Mononuclear cell (primary cell): ENCODE data around the gene ZDHHC11B. TPM values are rescaled to one million over a fixed set of nuclear protein-coding genes. Genes with fewer than 3 reads are reported as not detected.
"Not testable (repeated sequence)": the region's sequence is repeated elsewhere in the genome, so short reads cannot be mapped to it uniquely, and the experiment has no call there.

ENCODE experiments used
- H3K27me3 ChIP-seq: 2 replicates; pipeline ENCODE4 v1.6.0; 2011; ENCODE audit warnings: low read length, control low read depth; ENCODE audit not compliant: insufficient read depth
- H3K4me1 ChIP-seq: 2 replicates; pipeline ENCODE4 v1.5.1; 2011; ENCODE audit warnings: mild to moderate bottlenecking, low read length, control low read depth; ENCODE audit not compliant: insufficient read depth
- H3K4me3 ChIP-seq: 2 replicates; pipeline ENCODE4 v1.5.1; 2011; ENCODE audit warnings: mild to moderate bottlenecking, low read length, moderate library complexity
- H3K9me3 ChIP-seq: 2 replicates; pipeline ENCODE4 v1.5.1; 2011; ENCODE audit warnings: low read depth, mild to moderate bottlenecking, control low read depth, low read length
- total RNA-seq: library from RNA; depleted of rRNA; stranded (reverse); fragments of >200 nt; gene quantifications from one replicate; pipeline ENCODE4 v1.2.3, GENCODE V29; 2012

ZDHHC11B gene
- total RNA-seq, 1 donor = 0.73 TPM

DNA sequence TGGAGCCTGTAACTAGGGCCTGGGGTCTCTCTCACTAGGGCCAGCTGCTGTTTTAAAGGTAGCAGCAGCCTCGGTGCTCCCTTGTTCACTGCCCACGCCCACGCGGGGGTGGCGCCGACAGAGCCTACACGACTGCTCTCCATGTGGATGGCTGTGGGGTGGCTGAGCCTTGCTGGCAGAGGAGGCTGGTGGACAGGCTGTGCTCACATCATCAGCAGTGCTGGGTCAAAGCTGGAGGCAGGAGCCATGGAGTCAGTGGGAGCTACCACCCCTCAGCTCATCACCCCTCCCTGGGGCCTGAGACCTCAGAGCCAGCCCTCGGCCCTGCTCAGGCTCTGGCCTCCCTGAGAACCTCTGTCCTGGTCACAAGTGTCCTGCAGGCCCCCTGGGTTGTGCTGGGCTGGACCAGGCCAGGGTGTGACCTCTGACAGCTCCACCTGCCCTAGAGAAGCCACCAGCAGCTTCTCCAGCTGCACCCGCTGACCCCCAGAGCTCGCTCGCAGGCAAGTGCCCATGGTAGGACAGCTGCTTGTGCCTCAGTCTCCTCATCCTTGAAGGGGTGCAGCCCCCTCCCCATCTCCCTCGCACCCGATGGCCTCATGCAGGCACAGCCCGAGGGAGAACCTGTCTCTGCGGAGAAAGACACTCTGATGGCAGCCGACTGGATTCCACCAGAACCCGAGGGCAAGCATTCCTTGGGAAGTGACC is 101.7 kb downstream of the ZDHHC11B start:
- not testable (repeated sequence) for H3K4me1 ChIP-seq, H3K4me3 ChIP-seq

DNA sequence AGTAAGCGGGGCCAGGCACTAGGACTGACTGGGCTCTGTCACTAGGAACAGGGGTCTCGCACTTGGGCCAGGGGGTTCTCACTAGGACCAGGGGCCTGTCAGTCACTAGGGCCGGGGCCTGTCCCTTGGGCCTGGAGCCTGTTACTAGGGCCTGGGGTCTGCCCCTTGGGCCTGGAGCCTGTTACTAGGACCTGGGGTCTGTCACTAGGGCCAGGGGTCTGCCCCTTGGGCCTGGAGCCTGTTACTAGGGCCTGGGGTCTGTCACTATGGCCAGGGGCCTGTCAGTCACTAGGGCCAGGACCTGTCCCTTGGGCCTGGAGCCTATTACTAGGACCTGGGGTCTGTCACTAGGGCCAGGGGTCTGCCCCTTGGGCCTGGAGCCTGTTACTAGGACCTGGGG is 102.3 kb downstream of the ZDHHC11B start:
- H3K27me3 ChIP-seq, H3K4me3 ChIP-seq, H3K4me1 ChIP-seq, H3K9me3 ChIP-seq: not testable (repeated sequence)

More for the DNA sequence above, 101.7 kb downstream of the ZDHHC11B start:
- H3K27me3 ChIP-seq, H3K9me3 ChIP-seq: not testable (repeated sequence)

DNA sequence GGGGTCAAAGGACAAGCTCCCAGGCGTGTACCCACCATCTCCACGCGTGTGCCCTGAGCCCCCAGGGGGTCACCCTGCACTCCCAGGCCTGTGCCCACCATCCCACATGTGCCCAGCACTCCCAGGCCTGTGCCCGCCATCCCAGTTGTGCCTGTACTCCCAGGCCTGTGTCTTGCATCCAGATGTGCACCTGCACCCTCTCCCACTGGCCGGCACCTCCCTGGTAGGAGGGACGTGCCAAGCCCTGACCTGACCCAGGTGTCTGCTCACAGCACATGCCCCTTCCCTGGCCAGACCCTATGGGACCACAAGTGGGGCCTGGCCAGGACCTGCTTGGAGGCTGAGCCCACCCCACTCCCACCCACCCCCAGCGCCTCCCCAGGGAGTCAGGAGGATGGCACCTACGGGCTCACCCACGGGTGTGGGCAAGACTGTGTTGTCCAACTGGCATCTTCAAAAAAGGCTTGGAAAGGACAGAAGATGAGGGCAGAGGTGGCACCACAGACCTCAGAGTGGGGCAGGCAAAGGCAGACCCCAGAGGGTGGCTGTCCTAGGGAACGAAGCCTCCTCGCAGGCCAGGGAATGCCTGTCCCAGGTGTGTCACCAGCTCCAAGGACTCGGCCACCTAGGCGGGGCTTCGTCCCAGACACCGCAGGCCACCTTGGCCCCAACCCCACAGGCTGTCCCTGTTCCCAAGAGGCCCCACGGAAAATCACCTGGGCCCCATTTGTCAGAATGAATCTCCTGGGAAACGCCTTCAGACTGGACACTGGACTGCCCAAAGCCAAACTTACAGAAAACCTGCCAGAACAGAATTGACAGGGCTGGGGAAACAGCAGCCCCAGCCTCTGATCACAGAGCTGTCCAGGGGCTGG is 103.0 kb downstream of the ZDHHC11B start:
- not testable (repeated sequence) for H3K27me3 ChIP-seq, H3K4me3 ChIP-seq, H3K9me3 ChIP-seq, H3K4me1 ChIP-seq

DNA sequence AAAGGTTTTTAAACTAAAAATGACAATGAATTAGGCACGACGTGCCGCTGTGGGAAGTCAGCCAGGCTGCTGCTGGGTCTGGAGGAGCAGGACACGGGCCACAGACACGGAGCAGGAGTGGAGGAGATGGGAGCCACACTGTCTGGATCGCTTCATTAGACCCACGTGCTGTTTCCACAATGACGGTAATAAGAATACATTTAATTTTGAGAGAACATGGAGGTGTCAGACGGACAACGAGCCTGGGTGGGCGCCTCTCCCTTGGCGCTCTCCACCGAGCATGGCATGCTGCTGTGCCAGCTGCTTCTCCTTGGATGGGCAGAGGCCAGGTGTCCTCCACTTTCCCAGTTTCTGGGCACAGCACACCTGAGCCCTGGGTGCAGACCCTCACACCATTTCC is 103.7 kb downstream of the ZDHHC11B start:
- H3K9me3 ChIP-seq, H3K4me3 ChIP-seq, H3K27me3 ChIP-seq: not testable (repeated sequence)

DNA sequence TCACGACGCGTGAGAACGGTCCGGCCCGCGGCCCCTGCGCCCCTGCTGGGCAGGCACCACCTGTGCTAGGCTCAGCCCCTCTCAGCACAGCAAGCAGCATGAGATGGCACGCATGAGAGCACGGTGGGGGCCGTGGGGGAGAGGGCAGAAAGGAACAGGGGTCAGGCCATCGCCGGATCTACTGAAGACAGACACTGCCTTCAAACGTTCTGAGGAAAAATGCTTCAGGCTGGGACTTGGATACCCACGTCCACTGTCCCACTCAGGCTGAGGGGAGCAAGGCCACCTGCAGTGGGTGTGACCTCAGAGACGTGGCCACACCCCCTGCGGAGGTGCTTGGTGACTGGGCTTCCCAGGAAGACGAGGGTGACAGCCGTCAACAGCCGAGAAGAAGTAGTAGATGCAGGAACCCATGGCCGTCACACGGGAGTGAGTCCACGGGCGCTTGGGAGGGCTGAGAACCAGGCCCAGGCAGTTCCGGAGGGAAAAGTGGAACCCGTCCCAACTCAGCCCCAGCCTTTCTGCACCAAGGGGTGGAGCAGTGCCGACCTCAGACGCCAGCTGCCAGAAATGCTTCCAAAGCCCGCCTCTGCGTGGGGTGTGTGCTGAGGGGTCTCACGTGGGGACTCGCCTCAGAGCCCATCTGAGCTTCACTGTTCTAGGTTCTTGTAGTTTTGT is 104.3 kb downstream of the ZDHHC11B start:
- H3K4me1 ChIP-seq, H3K4me3 ChIP-seq, H3K9me3 ChIP-seq, H3K27me3 ChIP-seq: not testable (repeated sequence)

More for the DNA sequence above, 103.7 kb downstream of the ZDHHC11B start:
- H3K4me1 ChIP-seq = not testable (repeated sequence)

DNA sequence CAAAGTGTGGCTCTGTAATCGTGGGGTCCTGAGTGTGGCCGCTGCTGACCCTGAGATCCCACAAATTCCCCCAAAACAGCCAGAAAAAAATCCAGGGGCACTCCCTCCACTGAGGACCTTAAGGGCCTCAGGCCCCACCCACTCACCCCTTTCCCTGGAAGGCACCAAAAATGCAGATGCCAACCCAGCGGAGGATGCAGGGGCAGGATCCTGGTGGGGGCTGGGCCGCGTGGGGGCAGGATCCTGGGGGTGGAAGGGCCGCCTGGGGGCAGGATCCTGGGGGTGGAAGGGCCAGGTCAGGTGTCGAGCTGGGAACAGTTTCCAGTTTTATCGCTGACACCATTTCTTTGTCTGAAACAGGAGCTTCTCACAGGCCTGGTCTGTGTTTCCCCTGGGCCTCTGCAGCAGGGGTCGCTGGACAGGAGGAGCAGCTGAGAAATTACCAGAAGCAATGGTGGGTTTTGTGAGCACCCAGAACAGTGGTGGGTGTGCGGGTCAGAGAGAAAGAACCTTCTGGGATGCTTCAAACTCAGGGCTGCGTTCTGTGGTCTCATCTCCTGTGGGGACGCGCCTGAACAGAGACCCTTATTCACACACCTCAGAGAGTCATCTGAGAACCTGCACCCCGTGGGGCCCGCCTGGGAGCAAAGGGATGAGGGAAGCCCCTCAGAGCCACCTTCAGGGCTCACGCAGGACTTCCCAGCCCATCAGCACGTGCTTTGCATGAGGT is 105.2 kb downstream of the ZDHHC11B start:
- not testable (repeated sequence) for H3K4me1 ChIP-seq, H3K9me3 ChIP-seq, H3K27me3 ChIP-seq, H3K4me3 ChIP-seq

DNA sequence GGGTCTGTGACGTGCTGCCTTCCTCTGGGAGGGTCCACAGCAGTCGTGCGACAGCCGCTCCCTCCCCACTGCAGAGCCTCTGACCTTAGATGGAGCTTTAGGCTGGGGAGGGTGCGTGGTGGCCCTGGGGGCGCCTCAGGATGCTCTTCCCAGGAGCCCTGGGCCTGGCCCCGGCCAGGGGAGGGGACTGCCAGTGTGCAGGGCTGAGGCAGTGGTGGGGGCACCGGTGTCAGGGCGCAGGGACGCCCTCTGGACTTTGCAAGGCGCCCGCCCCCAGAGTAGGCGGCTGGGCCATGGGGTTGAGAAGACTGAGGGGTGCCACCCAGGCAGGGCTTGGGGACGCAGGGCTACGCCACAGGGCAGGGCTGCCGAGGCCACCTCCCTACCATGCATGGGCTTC is 106.0 kb downstream of the ZDHHC11B start:
- H3K27me3 ChIP-seq, H3K9me3 ChIP-seq, H3K4me3 ChIP-seq, H3K4me1 ChIP-seq: not testable (repeated sequence)

DNA sequence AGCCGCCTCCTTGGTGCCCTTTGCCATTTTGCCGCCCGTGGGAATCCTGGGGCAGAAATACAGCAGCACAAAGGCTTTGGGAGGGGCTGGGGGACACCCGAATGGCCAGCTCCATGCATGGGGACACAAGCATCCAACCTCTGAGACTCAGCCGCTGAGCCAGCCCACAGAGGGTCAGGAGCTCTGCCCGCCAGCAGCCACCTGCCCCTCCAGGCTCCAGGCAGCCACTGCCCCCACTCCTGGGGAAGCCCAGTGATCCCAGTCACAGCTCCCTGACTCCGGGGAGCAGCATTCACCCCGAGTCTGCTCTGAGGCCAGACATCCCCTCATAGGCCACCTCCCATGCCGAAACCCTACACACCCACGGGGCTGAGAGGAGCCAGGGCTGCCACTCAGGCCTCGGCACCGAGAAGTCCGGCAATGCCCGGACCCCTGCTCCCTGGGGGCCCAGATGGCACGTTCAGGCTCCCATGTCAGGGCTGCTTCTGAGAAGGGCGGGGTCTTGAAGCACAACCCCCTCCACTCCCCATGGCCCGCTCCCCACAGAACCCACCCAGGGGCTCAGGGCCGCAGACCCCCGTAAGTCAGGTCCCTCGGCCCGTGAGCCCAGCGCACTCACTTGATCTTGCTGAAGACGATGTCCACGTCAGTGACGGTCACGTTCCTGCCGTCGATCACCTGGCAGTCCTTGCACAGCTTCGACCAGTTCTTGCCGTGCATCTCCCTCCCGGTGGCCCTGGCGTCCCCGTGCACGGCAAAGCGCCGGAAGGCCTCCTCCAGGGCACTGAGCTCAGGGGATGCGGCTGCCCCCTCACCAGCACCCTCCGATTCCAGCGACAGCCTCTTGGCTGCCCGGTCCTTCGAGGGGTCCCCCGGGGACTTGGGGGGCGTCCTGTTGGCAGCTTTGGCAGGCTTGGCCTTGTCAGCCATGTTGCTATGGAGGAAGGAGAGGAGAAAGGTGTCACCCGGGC is 107.1 kb downstream of the ZDHHC11B start:
- Histone ChIP-seq H3K9me3 (no peaks in the 10 kb centered on the region), H3K27me3 (no peaks in the 10 kb centered on the region), H3K4me1 (peaks cover 9% of the 10 kb centered on the region), H3K4me3 (no peak overlapping the region)

DNA sequence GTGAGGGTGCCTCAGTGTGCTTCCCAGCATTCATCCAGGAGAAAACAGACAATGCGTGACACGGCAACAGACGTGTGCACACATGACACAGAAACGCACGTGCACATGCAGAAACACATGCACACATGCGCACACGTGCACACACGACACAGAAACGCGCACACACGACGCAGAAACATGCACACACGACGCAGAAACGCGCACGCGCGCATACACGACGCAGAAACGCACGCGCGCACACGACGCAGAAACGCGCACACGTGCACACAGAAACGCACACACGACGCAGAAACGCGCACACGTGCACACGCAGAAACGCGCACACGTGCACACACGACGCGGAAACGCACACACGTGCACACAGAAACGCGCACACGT is 107.8 kb downstream of the ZDHHC11B start:
- no peaks in the 10 kb centered on the region for H3K9me3 ChIP-seq
- H3K27me3 ChIP-seq = no peaks in the 10 kb centered on the region
- no peak overlapping the region for H3K4me3 ChIP-seq
- H3K4me1 ChIP-seq = peaks cover 16% of the 10 kb centered on the region

DNA sequence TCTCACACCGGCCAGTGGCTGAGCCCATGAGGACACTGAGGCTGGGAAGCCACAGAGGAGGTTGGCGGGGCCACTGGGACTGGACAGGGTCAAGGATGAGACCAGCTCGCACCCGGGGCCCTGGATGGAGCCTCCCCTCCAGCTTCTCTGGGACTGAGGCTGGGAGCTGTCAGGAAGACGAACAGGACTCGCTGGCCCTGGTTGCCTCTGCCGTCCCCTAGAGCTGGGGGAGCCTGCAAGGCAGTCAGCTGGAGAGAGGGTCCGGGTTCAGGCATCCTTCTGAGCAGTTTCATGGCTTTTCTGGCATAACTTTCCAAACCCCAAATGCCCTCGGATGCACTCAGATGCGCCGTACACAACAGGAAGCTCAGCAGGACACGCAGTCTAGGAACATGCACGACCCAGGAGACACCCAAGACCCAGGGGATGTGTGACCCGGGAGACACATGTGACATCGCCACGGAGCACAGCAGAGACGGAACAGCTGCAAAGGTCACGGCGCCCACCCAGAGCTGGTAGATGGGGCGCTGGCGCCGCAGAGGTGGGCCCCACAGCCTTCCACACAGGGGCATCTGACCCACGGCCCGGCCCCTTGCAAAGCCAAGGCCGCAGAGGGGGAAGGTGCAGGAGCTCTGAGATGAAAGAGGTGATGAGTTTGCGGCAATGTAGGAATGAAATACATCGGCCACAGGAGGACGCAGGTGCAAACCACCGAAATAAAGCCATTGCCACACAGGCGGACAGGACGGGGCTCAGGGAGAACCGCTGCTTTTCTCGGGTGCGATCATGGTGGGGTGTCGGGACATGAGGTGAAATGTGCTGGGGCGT is 108.4 kb downstream of the ZDHHC11B start:
- Histone ChIP-seq H3K9me3 (no peaks in the 10 kb centered on the region), H3K4me3 (no peak overlapping the region), H3K4me1 (peaks cover 17% of the 10 kb centered on the region), H3K27me3 (no peaks in the 10 kb centered on the region)

DNA sequence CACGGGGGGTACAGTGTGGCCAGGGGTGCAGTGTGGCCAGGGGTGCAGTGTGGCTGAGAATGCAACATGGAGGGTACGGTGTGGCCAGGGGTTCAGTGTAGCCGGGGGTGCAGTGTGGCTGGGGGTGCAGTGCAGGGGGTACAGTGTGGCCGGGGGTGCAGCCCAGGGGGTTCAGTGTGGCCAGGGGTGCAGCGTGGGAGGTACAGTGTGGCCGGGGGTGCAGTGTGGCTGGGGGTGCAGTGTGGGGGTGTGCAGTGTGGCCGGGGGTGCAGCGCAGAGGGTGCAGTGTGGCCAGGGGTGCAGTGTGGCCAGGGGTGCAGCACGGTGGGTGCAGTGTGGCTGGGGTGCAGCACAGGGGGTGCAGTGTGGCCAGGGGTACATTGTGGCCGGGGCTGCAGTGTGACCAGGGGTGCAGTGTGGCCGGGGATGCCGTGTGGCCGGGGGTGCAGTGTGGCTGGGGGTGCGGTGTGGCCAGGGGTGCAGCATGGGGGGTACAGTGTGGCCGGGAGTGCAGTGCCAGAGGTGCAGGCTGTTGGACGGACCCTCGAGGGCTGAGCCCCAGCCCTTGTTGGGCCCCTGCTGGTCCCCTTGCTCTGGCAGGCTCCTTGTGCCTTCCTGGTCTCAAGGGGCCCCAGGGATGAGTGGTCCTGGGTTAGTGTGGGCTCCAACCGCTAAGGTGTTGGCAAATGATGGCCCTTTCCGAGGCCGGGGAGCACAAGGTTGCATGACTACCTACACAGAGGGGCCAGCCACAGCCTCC is 109.2 kb downstream of the ZDHHC11B start:
- Histone ChIP-seq H3K4me3 (no peak overlapping the region), H3K4me1 (peaks cover 17% of the 10 kb centered on the region), H3K9me3 (no peaks in the 10 kb centered on the region), H3K27me3 (no peaks in the 10 kb centered on the region)

DNA sequence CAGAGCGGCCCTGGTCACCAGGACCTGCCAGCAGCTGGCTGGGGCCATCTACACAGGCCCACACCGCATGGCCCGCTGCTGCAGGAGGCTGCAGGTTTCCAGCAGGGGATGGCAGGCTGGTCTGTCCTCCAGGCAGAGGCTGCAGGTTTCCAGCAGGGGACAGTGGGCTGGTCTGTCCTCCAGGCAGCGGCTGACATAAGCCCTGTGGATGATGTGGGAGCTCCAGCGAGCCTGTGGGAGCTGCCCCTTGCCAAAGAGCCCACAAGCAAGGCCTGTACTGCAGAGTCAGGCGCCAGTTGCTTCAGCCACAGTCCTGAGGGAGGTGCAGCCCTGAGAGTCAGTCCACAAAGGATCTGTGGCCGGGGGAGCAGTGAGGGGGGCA is 109.9 kb downstream of the ZDHHC11B start:
- peaks cover 17% of the 10 kb centered on the region for H3K4me1 ChIP-seq
- no peak overlapping the region for H3K4me3 ChIP-seq
- no peaks in the 10 kb centered on the region for H3K27me3 ChIP-seq
- no peaks in the 10 kb centered on the region for H3K9me3 ChIP-seq
